ENCODE data around the gene KIF13A. TPM values are rescaled to one million over a fixed set of nuclear protein-coding genes. Genes with fewer than 3 reads are reported as not detected.
A peak's percentile ranks its signal among the peaks of the same experiment; 100 is the strongest.

Gene KIF13A
- total and polyA plus RNA-seq, 9 of the 15 experiments (the other 6 are each of a cell fraction or from before 2014, with no cell fraction given), result 3.6 to 44.3 (median 29.7) TPM

GRCh38 chr6:17930321-17930993, 57.0 kb downstream of the KIF13A start (continued):
- TF ChIP-seq KDM1A (IDR thresholded peaks at IDR 0.05), result peak in 1 of 2 experiments; percentile 37; a peak in 1 of 4 replicates
- TF ChIP-seq ZFP30 (CRISPR knock-in tag; IDR thresholded peaks at IDR 0.05; ENCODE audit: borderline replicate concordance), result no peak
- no peak for TF ChIP-seq MAFF (IDR thresholded peaks at IDR 0.05; ENCODE audit: low read length)
- TF ChIP-seq DMBX1 (CRISPR knock-in tag; IDR thresholded peaks at IDR 0.05; ENCODE audit: borderline replicate concordance), result peak; percentile 36; the same call in 1 of the 2 replicates
- peak; percentile 64 for TF ChIP-seq PKNOX1 (IDR thresholded peaks at IDR 0.05)
- TF ChIP-seq CUX1 (CRISPR knock-in tag; IDR thresholded peaks at IDR 0.05), result peak; percentile 28; the same call in 1 of the 2 replicates
